ENCODE data around the gene PPP2R5E. TPM values are rescaled to one million over a fixed set of nuclear protein-coding genes. Genes with fewer than 3 reads are reported as not detected.

The PPP2R5E gene
- 23.0 TPM for total RNA-seq

DNA sequence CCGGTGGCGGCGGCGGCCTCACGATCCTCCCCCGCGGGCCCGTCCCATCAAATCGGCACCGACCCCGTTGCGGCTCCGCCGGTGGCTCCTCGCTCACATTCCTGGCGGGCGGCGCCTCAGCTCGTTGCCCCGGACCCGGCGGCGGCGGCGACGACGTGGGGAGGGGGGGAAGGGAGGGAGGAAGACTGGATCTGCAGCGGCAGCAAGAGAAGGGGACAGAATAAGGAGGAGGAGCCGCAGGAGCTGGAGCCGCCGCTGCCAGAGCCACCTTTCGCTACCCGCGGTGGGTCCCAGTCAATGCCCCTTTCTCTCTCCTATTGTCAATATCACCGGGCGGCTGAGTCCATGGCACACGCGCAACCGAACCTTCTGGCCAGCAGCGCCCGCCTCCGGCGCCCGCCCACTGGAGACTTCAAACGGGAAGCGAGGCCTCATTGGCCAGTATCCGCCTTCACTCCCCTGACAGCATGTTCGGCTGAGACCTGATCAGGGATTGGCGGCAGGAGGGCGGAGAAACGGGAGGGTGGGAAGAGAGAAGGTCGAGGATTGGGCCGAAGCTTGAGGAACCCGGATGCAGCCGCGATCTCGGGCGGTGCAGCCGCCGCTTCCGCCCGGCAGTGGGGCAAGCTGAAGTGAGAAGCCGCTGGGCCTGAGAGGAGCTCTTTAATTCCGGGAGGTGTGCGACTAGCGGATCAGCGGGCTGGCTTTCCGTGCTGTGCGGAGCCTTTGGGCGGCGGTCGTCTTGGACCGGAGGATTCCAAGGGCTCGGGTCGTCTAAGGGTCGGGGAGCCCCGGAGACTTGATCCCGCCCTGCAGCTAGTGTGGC lies at the start of gene PPP2R5E:
Gene PPP2R5E (minus strand): TSS at position 378 of the 826 bp plus-strand sequence. CDS start 3,692 bp downstream, outside the sequence.

Small RNA genes within 50 kb of the gene (small RNA-seq; reads per million reads assigned to genes)
- not detected for gene RF00601 (ENCODE audit: low replicate concordance)

Other genes starting within 250 kb of the PPP2R5E start
- gene GPHB5, start 224.4 kb downstream of the PPP2R5E start, total RNA-seq = not detected
- gene WDR89, start 98.5 kb upstream of the PPP2R5E start, total RNA-seq = 14.2 TPM
- 42.3 TPM for gene SGPP1, start 184.7 kb upstream of the PPP2R5E start, total RNA-seq